ENCODE measurements around the gene ATF1.
"Not testable (repeated sequence)": the region's sequence is repeated elsewhere in the genome, so short reads cannot be mapped to it uniquely, and the experiment has no call there.

ATF1 gene

GRCh38 chr12:50855679-50856078 lies 91.8 kb downstream of the ATF1 start:
- H3K79me2 ChIP-seq (ENCODE audit: control insufficient read depth, insufficient read depth, low read length, poor library complexity); H3K9ac ChIP-seq (ENCODE audit: low read length); DNase-seq; H2BK12ac ChIP-seq (ENCODE audit: low read length); H3K27me3 ChIP-seq (ENCODE audit: insufficient read depth, low read length); H3K23ac ChIP-seq (ENCODE audit: low read length); H3K36me3 ChIP-seq (ENCODE audit: control insufficient read depth in 1 of 2, insufficient read depth in 2 of 2, low read length in 2 of 2); H2BK120ac ChIP-seq (ENCODE audit: insufficient read depth, low read length, poor library complexity); H2BK5ac ChIP-seq (ENCODE audit: low read depth, low read length, poor library complexity); H3K27ac ChIP-seq (ENCODE audit: low read depth, low read length); H2AFZ ChIP-seq (ENCODE audit: insufficient read depth, low read length, poor library complexity); H3K4me1 ChIP-seq (ENCODE audit: control insufficient read depth in 1 of 2, insufficient read depth in 2 of 2, low read length in 2 of 2); H3K9me3 ChIP-seq (ENCODE audit: insufficient read depth, low read depth, low read length); H4K91ac ChIP-seq (ENCODE audit: low read depth, low read length); H3K18ac ChIP-seq (ENCODE audit: low read length); H3K4me2 ChIP-seq (ENCODE audit: low read length); H2AK5ac ChIP-seq (ENCODE audit: low read length); H3K4me3 ChIP-seq (ENCODE audit: low read depth, low read length); H4K12ac ChIP-seq (ENCODE audit: low read depth, low read length); H4K8ac ChIP-seq (ENCODE audit: low read depth, low read length); H3K4ac ChIP-seq (ENCODE audit: low read depth, low read length); H3K79me1 ChIP-seq (ENCODE audit: low read length); H3K14ac ChIP-seq (ENCODE audit: low read length): not testable (repeated sequence)
- no CpG with 5 or more reads among the region's 2 CpGs for WGBS (ENCODE audit: extremely low coverage, insufficient coverage, insufficient read length)

GRCh38 chr12:50859621-50860310 lies 95.9 kb downstream of the ATF1 start:
- Histone ChIP-seq H2AFZ (ENCODE audit: insufficient read depth, low read length, poor library complexity) (no peak overlapping the region), H3K23ac (ENCODE audit: low read length) (no peak overlapping the region), H3K18ac (ENCODE audit: low read length) (no peak overlapping the region), H3K36me3 (ENCODE audit: control insufficient read depth in 1 of 2, insufficient read depth in 2 of 2, low read length in 2 of 2) (no peaks in the 10 kb centered on the region), H4K8ac (ENCODE audit: low read depth, low read length) (no peak overlapping the region), H3K9me3 (ENCODE audit: insufficient read depth, low read depth, low read length) (no peaks in the 10 kb centered on the region), H3K27ac (ENCODE audit: low read depth, low read length) (no peak overlapping the region), H3K79me2 (ENCODE audit: control insufficient read depth, insufficient read depth, low read length, poor library complexity) (no peaks in the 10 kb centered on the region), H4K12ac (ENCODE audit: low read depth, low read length) (no peak overlapping the region), H2BK5ac (ENCODE audit: low read depth, low read length, poor library complexity) (no peak overlapping the region), H2BK12ac (ENCODE audit: low read length) (no peak overlapping the region), H3K9ac (ENCODE audit: low read length) (no peak overlapping the region), H3K4me2 (ENCODE audit: low read length) (no peak overlapping the region), H2AK5ac (ENCODE audit: low read length) (no peak overlapping the region), H3K4ac (ENCODE audit: low read depth, low read length) (no peak overlapping the region), H3K27me3 (ENCODE audit: insufficient read depth, low read length) (no peaks in the 10 kb centered on the region), H4K91ac (ENCODE audit: low read depth, low read length) (no peak overlapping the region), H3K79me1 (ENCODE audit: low read length) (no peaks in the 10 kb centered on the region), H3K4me1 (ENCODE audit: control insufficient read depth in 1 of 2, insufficient read depth in 2 of 2, low read length in 2 of 2) (no peaks in the 10 kb centered on the region), H3K14ac (ENCODE audit: low read length) (no peak overlapping the region), H3K4me3 (ENCODE audit: low read depth, low read length) (no peak overlapping the region), H2BK120ac (ENCODE audit: insufficient read depth, low read length, poor library complexity) (no peak overlapping the region)
- DNase-seq, result no peak
- no CpG with 5 or more reads among the region's 4 CpGs for WGBS (ENCODE audit: extremely low coverage, insufficient coverage, insufficient read length)

GRCh38 chr12:50862316-50862715 lies 98.4 kb downstream of the ATF1 start:
- H3K27me3 ChIP-seq (ENCODE audit: insufficient read depth, low read length), result no peaks in the 10 kb centered on the region
- no peaks in the 10 kb centered on the region for H3K4me1 ChIP-seq (ENCODE audit: control insufficient read depth in 1 of 2, insufficient read depth in 2 of 2, low read length in 2 of 2)
- no peak for DNase-seq
- no peak overlapping the region for H4K8ac ChIP-seq (ENCODE audit: low read depth, low read length)
- H4K91ac ChIP-seq (ENCODE audit: low read depth, low read length), result no peak overlapping the region
- H2BK120ac ChIP-seq (ENCODE audit: insufficient read depth, low read length, poor library complexity), result no peak overlapping the region
- no peaks in the 10 kb centered on the region for H3K79me2 ChIP-seq (ENCODE audit: control insufficient read depth, insufficient read depth, low read length, poor library complexity)
- H3K23ac ChIP-seq (ENCODE audit: low read length), result no peak overlapping the region
- H3K27ac ChIP-seq (ENCODE audit: low read depth, low read length), result no peak overlapping the region
- H3K36me3 ChIP-seq (ENCODE audit: control insufficient read depth in 1 of 2, insufficient read depth in 2 of 2, low read length in 2 of 2), result no peaks in the 10 kb centered on the region
- peaks cover 4% of the 10 kb centered on the region for H3K9me3 ChIP-seq (ENCODE audit: insufficient read depth, low read depth, low read length)
- H3K9ac ChIP-seq (ENCODE audit: low read length), result no peak overlapping the region
- H2BK12ac ChIP-seq (ENCODE audit: low read length), result no peak overlapping the region
- H2AK5ac ChIP-seq (ENCODE audit: low read length), result no peak overlapping the region
- no peak overlapping the region for H3K4me3 ChIP-seq (ENCODE audit: low read depth, low read length)
- H2BK5ac ChIP-seq (ENCODE audit: low read depth, low read length, poor library complexity), result no peak overlapping the region
- no peak overlapping the region for H3K4ac ChIP-seq (ENCODE audit: low read depth, low read length)
- no CpG with 5 or more reads among the region's 6 CpGs for WGBS (ENCODE audit: extremely low coverage, insufficient coverage, insufficient read length)
- no peak overlapping the region for H3K4me2 ChIP-seq (ENCODE audit: low read length)
- H2AFZ ChIP-seq (ENCODE audit: insufficient read depth, low read length, poor library complexity), result no peak overlapping the region
- no peak overlapping the region for H3K14ac ChIP-seq (ENCODE audit: low read length)
- H4K12ac ChIP-seq (ENCODE audit: low read depth, low read length), result no peak overlapping the region
- no peak overlapping the region for H3K18ac ChIP-seq (ENCODE audit: low read length)
- no peaks in the 10 kb centered on the region for H3K79me1 ChIP-seq (ENCODE audit: low read length)

- no peak overlapping the region for H2BK120ac ChIP-seq (ENCODE audit: insufficient read depth, low read length, poor library complexity)
- WGBS (ENCODE audit: extremely low coverage, insufficient coverage, insufficient read length), result no CpG with 5 or more reads among the region's 3 CpGs
- H3K9ac ChIP-seq (ENCODE audit: low read length), result no peak overlapping the region
Observed at GRCh38 chr12:50865266-50865665, 101.4 kb downstream of the ATF1 start.

More at GRCh38 chr12:50865266-50865665, 101.4 kb downstream of the ATF1 start:
- H3K27ac ChIP-seq (ENCODE audit: low read depth, low read length), result no peak overlapping the region
- no peaks in the 10 kb centered on the region for H3K79me2 ChIP-seq (ENCODE audit: control insufficient read depth, insufficient read depth, low read length, poor library complexity)
- no peak overlapping the region for H2AFZ ChIP-seq (ENCODE audit: insufficient read depth, low read length, poor library complexity)
- H3K9me3 ChIP-seq (ENCODE audit: insufficient read depth, low read depth, low read length), result peaks cover 4% of the 10 kb centered on the region
- no peak overlapping the region for H3K18ac ChIP-seq (ENCODE audit: low read length)
- no peaks in the 10 kb centered on the region for H3K4me1 ChIP-seq (ENCODE audit: control insufficient read depth in 1 of 2, insufficient read depth in 2 of 2, low read length in 2 of 2)
- H4K91ac ChIP-seq (ENCODE audit: low read depth, low read length), result no peak overlapping the region
- H3K36me3 ChIP-seq (ENCODE audit: control insufficient read depth in 1 of 2, insufficient read depth in 2 of 2, low read length in 2 of 2), result no peaks in the 10 kb centered on the region
- H4K8ac ChIP-seq (ENCODE audit: low read depth, low read length), result no peak overlapping the region
- H4K12ac ChIP-seq (ENCODE audit: low read depth, low read length), result no peak overlapping the region
- no peak overlapping the region for H2BK12ac ChIP-seq (ENCODE audit: low read length)
- no peak overlapping the region for H2AK5ac ChIP-seq (ENCODE audit: low read length)
- no peaks in the 10 kb centered on the region for H3K79me1 ChIP-seq (ENCODE audit: low read length)
- H3K27me3 ChIP-seq (ENCODE audit: insufficient read depth, low read length), result no peaks in the 10 kb centered on the region
- DNase-seq, result no peak
- H3K4ac ChIP-seq (ENCODE audit: low read depth, low read length), result no peak overlapping the region
- no peak overlapping the region for H3K23ac ChIP-seq (ENCODE audit: low read length)
- H3K14ac ChIP-seq (ENCODE audit: low read length), result no peak overlapping the region
- no peak overlapping the region for H3K4me3 ChIP-seq (ENCODE audit: low read depth, low read length)
- H3K4me2 ChIP-seq (ENCODE audit: low read length), result no peak overlapping the region
- no peak overlapping the region for H2BK5ac ChIP-seq (ENCODE audit: low read depth, low read length, poor library complexity)

Data from trophoblast cell (in vitro differentiated cells and primary cell).